Fibroblast of villous mesenchyme (primary cell): ENCODE results near the gene PTPN12. TPM values are rescaled to one million over a fixed set of nuclear protein-coding genes. Genes with fewer than 3 reads are reported as not detected.

ENCODE experiments used
- DNase-seq: peaks from one replicate; pipeline ENCODE4 v3.0.0-alpha.2; 2010; ENCODE audit warnings: low read depth
- H3K4me3 ChIP-seq: 2 replicates; pipeline ENCODE4 v1.5.1; 2011; ENCODE audit warnings: low read depth, mild to moderate bottlenecking, low read length
- total RNA-seq: library from RNA; depleted of rRNA; stranded (reverse); fragments of >200 nt; gene quantifications from 2 replicates; pipeline ENCODE4 v1.2.3, GENCODE V29; 2012
- TF ChIP-seq, protein P1 (sequence below): IDR thresholded peaks from 2 replicates; pipeline ENCODE4 v1.5.1; 2012; ENCODE audit warnings: low read depth, mild to moderate bottlenecking, low read length; ENCODE audit not compliant: insufficient read depth

PTPN12 gene
- total RNA-seq, 1 donor: 78.6 TPM

DNA sequence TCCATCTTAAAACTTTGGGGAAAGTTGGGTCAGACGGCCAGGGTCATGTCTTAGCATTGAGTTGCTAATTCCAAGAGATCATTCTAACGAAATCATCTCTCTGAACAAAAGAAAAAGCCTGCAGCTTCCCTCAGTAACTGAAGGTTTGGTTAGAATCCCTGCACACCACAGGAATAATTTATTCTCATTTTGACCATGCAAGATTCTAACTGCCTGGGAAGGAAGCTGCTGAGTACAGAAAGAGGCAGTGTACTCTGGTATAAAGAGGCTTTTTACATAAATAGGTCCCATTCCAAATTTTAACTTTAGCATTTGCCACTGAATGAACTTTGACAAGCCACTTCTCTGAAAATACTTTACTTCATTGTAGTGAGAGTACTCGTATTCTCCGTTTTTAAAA, 82.2 kb downstream of the PTPN12 start:
- H3K4me3 ChIP-seq: no peak overlapping the region
- TF ChIP-seq, protein P1, sequence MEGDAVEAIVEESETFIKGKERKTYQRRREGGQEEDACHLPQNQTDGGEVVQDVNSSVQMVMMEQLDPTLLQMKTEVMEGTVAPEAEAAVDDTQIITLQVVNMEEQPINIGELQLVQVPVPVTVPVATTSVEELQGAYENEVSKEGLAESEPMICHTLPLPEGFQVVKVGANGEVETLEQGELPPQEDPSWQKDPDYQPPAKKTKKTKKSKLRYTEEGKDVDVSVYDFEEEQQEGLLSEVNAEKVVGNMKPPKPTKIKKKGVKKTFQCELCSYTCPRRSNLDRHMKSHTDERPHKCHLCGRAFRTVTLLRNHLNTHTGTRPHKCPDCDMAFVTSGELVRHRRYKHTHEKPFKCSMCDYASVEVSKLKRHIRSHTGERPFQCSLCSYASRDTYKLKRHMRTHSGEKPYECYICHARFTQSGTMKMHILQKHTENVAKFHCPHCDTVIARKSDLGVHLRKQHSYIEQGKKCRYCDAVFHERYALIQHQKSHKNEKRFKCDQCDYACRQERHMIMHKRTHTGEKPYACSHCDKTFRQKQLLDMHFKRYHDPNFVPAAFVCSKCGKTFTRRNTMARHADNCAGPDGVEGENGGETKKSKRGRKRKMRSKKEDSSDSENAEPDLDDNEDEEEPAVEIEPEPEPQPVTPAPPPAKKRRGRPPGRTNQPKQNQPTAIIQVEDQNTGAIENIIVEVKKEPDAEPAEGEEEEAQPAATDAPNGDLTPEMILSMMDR: no peak
- DNase-seq: no peak

DNA sequence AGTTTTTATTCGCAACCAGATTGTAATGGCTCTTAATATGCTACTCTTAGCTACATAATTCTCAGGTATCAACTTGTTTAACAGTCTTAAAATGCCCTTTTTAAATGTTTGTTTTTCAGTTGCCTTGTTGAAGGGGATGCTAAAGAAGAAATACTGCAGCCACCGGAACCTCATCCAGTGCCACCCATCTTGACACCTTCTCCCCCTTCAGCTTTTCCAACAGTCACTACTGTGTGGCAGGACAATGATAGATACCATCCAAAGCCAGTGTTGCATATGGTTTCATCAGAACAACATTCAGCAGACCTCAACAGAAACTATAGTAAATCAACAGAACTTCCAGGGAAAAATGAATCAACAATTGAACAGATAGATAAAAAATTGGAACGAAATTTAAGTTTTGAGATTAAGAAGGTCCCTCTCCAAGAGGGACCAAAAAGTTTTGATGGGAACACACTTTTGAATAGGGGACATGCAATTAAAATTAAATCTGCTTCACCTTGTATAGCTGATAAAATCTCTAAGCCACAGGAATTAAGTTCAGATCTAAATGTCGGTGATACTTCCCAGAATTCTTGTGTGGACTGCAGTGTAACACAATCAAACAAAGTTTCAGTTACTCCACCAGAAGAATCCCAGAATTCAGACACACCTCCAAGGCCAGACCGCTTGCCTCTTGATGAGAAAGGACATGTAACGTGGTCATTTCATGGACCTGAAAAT, 89.7 kb downstream of the PTPN12 start:
- TF ChIP-seq, protein P1: no peak
- DNase-seq: no peak

DNA sequence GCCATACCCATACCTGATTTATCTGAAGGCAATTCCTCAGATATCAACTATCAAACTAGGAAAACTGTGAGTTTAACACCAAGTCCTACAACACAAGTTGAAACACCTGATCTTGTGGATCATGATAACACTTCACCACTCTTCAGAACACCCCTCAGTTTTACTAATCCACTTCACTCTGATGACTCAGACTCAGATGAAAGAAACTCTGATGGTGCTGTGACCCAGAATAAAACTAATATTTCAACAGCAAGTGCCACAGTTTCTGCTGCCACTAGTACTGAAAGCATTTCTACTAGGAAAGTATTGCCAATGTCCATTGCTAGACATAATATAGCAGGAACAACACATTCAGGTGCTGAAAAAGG, 90.2 kb downstream of the PTPN12 start:
- TF ChIP-seq, protein P1: no peak
- DNase-seq: no peak
- no peak overlapping the region for H3K4me3 ChIP-seq

More for the DNA sequence above, 89.7 kb downstream of the PTPN12 start:
- H3K4me3 ChIP-seq: no peak overlapping the region

DNA sequence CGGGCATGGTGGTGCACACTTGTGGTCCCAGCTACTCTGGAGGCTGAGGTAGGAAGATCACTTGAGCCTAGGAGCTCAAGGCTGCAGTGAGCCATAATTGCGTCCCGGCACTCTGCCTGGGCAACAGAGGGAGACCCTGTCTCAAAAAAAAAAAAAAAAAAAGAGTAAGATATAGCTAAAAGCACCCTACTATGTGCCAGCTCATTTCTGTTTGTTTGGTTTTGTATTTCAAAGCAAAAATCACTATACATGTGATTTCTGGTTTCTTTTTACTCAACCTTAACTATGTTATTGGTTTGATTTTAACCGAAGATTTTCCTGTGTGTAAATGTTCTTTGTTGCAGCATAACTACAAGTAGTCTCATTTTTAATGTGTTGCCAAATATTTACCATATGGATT, 92.7 kb downstream of the PTPN12 start:
- no peak for DNase-seq
- no peak overlapping the region for H3K4me3 ChIP-seq
- TF ChIP-seq, protein P1: no peak

DNA sequence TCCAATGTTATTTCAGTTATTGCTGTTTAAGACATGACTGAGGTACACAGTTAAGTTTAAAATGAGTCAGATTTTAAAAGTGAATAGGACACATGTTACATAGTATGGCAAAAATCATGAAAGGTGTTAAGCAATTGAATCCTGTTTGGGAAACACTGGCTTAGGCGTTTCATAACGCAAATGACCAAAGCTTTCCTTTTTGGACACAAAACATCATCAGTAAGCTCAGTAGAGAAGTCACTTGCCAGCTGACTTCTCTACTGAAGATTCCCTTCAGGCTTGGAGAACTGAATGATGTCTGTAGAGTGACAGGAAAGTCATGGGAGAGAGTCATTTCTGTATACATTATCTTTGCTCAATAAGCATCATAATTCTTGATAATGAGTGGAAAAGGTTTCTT, 94.7 kb downstream of the PTPN12 start:
- peak; percentile 33 for DNase-seq

DNA sequence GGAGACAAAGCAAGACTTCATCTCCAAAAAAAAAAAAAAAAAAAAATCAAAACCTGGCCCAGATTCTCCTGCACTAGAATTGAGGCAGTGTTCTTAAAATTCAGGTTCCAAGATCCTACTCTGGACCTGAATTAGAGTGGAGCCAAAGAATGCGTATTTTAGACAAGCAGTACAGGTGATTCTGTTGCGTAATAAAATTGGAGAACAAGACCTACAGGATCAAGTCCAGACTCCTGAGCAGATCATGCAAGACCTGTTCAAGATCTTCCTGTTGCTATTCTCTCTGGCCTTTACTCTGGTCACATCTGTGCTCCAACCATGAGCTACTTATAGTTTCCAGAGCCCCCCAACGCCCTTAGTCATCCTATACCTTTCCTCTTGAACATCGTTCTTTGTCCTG, 107.7 kb downstream of the PTPN12 start:
- H3K4me3 ChIP-seq: no peak overlapping the region
- TF ChIP-seq, protein P1: no peak
- DNase-seq: no peak

More for the DNA sequence above, 94.7 kb downstream of the PTPN12 start:
- TF ChIP-seq, protein P1: no peak
- no peak overlapping the region for H3K4me3 ChIP-seq
